ENCODE data around the gene PPP1CB. TPM values are rescaled to one million over a fixed set of nuclear protein-coding genes. Genes with fewer than 3 reads are reported as not detected.

Gene PPP1CB
- 10 to 100 TPM; 65.3 to 75.4 TPM for total RNA-seq
- 10 to 100 TPM; 26.2 to 33.3 TPM for polyA plus RNA-seq

- Histone ChIP-seq H3K9ac (ENCODE audit: low read depth in 1 of 2, low read length in 2 of 2) (peak within 1 kb of the TSS; percentile 95 to 96), H3K36me3 (ENCODE audit: control insufficient read depth in 4 of 4, insufficient read depth in 3 of 4, low read depth in 1 of 4, low read length in 3 of 4) (no peaks in the 10 kb centered on the region), H3K27ac (ENCODE audit: low read depth in 1 of 2, low read length in 2 of 2) (peak within 1 kb of the TSS; percentile 100), H3K9me3 (ENCODE audit: control insufficient read depth in 4 of 4, low read length in 3 of 4) (no peaks in the 10 kb centered on the region), H3K27me3 (ENCODE audit: control insufficient read depth in 4 of 4, insufficient read depth in 4 of 4, low read length in 3 of 4) (no peaks in the 10 kb centered on the region), H3K4me1 (ENCODE audit: control insufficient read depth in 4 of 4, insufficient read depth in 4 of 4, low read length in 3 of 4) (peaks cover 4 to 20% (median 16%) of the 10 kb centered on the region in 4 donors), H3K4me3 (ENCODE audit: low read depth in 1 of 3, low read length in 3 of 3) (peak within 1 kb of the TSS; percentile 93 to 97 (median 96))
- TF ChIP-seq HNF4G (IDR thresholded peaks at IDR 0.05) (no peak), NR2F2 (IDR thresholded peaks at IDR 0.05) (peak; percentile 86), TAF1 (conservative IDR thresholded peaks at IDR 0.05) (peak; percentile 78), SP1 (IDR thresholded peaks at IDR 0.05) (peak; percentile 51), ZBTB33 (IDR thresholded peaks at IDR 0.05) (no peak), CTCF (IDR thresholded peaks at IDR 0.05; ENCODE audit: low read depth, low read length, missing input control) (peak; percentile 28), RAD21 (IDR thresholded peaks at IDR 0.05) (peak; percentile 22 to 65), FOXA2 (IDR thresholded peaks at IDR 0.05) (no peak), GABPA (IDR thresholded peaks at IDR 0.05 in 1 of 2, conservative IDR thresholded peaks at IDR 0.05 in 1 of 2) (peak in 1 of 2 donors; percentile 16), YY1 (IDR thresholded peaks at IDR 0.05) (no peak), HNF4A (conservative IDR thresholded peaks at IDR 0.05) (peak in 1 of 2 donors; percentile 25), EGR1 (IDR thresholded peaks at IDR 0.05; ENCODE audit: low read depth in 2 of 2) (peak; percentile 19 to 31), JUND (IDR thresholded peaks at IDR 0.05) (no peak), FOXA1 (IDR thresholded peaks at IDR 0.05) (no peak), RXRA (IDR thresholded peaks at IDR 0.05) (peak; percentile 16 to 37)
- TF ChIP-seq, protein P1, sequence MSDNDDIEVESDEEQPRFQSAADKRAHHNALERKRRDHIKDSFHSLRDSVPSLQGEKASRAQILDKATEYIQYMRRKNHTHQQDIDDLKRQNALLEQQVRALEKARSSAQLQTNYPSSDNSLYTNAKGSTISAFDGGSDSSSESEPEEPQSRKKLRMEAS (IDR thresholded peaks at IDR 0.05) = no peak
- TF ChIP-seq, protein P2, sequence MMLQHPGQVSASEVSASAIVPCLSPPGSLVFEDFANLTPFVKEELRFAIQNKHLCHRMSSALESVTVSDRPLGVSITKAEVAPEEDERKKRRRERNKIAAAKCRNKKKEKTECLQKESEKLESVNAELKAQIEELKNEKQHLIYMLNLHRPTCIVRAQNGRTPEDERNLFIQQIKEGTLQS (IDR thresholded peaks at IDR 0.05) = no peak
- TF ChIP-seq, protein P3, sequence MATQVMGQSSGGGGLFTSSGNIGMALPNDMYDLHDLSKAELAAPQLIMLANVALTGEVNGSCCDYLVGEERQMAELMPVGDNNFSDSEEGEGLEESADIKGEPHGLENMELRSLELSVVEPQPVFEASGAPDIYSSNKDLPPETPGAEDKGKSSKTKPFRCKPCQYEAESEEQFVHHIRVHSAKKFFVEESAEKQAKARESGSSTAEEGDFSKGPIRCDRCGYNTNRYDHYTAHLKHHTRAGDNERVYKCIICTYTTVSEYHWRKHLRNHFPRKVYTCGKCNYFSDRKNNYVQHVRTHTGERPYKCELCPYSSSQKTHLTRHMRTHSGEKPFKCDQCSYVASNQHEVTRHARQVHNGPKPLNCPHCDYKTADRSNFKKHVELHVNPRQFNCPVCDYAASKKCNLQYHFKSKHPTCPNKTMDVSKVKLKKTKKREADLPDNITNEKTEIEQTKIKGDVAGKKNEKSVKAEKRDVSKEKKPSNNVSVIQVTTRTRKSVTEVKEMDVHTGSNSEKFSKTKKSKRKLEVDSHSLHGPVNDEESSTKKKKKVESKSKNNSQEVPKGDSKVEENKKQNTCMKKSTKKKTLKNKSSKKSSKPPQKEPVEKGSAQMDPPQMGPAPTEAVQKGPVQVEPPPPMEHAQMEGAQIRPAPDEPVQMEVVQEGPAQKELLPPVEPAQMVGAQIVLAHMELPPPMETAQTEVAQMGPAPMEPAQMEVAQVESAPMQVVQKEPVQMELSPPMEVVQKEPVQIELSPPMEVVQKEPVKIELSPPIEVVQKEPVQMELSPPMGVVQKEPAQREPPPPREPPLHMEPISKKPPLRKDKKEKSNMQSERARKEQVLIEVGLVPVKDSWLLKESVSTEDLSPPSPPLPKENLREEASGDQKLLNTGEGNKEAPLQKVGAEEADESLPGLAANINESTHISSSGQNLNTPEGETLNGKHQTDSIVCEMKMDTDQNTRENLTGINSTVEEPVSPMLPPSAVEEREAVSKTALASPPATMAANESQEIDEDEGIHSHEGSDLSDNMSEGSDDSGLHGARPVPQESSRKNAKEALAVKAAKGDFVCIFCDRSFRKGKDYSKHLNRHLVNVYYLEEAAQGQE (IDR thresholded peaks at IDR 0.05) = peak; percentile 14
- DNase-seq (ENCODE audit: low spot score) = peak; percentile 92
- WGBS = under 1% methylated on average over 81 of the region's 81 CpGs
Measured at GRCh38 chr2:28751252-28751955, at the start of gene PPP1CB. Gene PPP1CB, plus strand, starts transcription at chr2:28751830. Its CDS starts 295 bp downstream, at chr2:28752125.
